GM21619 (cell line): ENCODE results near the gene ZBTB20.

Experiments used
- ATAC-seq: cut with Tn5 transposase; IDR thresholded peaks from one replicate; pipeline ENCODE4 v1.9.1; 2021; ENCODE audit not compliant: unreplicated experiment

The ZBTB20 gene

GRCh38 chr3:114356525-114356924 is 790.6 kb downstream of the ZBTB20 start:
- no peak for ATAC-seq

- ATAC-seq, result no peak
These were observed 791.0 kb downstream of the ZBTB20 start for GRCh38 chr3:114356066-114356465.

GRCh38 chr3:114355653-114356052 is 791.4 kb downstream of the ZBTB20 start:
- ATAC-seq, result no peak

- no peak for ATAC-seq
These were observed 795.3 kb downstream of the ZBTB20 start for GRCh38 chr3:114351822-114352145.

- no peak for ATAC-seq
These were observed 795.8 kb downstream of the ZBTB20 start for GRCh38 chr3:114351123-114351821.

- no peak for ATAC-seq
These were observed 796.4 kb downstream of the ZBTB20 start for GRCh38 chr3:114350690-114351089.

GRCh38 chr3:114350271-114350670 is 796.8 kb downstream of the ZBTB20 start:
- no peak for ATAC-seq

GRCh38 chr3:114344492-114344891 is 802.6 kb downstream of the ZBTB20 start:
- no peak for ATAC-seq

GRCh38 chr3:114338651-114339357 is 808.3 kb downstream of the ZBTB20 start:
- no peak for ATAC-seq

- ATAC-seq, result no peak
These were observed 810.2 kb downstream of the ZBTB20 start for GRCh38 chr3:114336857-114337256.

GRCh38 chr3:114336122-114336697 is 810.9 kb downstream of the ZBTB20 start:
- no peak for ATAC-seq

GRCh38 chr3:114333923-114334240 is 813.2 kb downstream of the ZBTB20 start:
- no peak for ATAC-seq

GRCh38 chr3:114333180-114333922 is 813.7 kb downstream of the ZBTB20 start:
- no peak for ATAC-seq

GRCh38 chr3:114332342-114333179 is 814.5 kb downstream of the ZBTB20 start:
- ATAC-seq, result no peak

- ATAC-seq, result no peak
These were observed 815.4 kb downstream of the ZBTB20 start for GRCh38 chr3:114331710-114332109.

GRCh38 chr3:114331007-114331406 is 816.1 kb downstream of the ZBTB20 start:
- ATAC-seq, result no peak

- ATAC-seq, result peak; percentile 50
These were observed 817.3 kb downstream of the ZBTB20 start for GRCh38 chr3:114329823-114330222.

- ATAC-seq, result no peak
These were observed 818.7 kb downstream of the ZBTB20 start for GRCh38 chr3:114328345-114328744.

GRCh38 chr3:114327665-114328064 is 819.4 kb downstream of the ZBTB20 start:
- no peak for ATAC-seq

GRCh38 chr3:114323546-114324254 is 823.4 kb downstream of the ZBTB20 start:
- peak; percentile 74 for ATAC-seq
